ENCODE measurements around the gene DMTF1. TPM values are rescaled to one million over a fixed set of nuclear protein-coding genes. Genes with fewer than 3 reads are reported as not detected.

The DMTF1 gene
- total and polyA plus RNA-seq, 10 of the 15 experiments (the other 5 are each of a cell fraction or from before 2014, with no cell fraction given): 24.3 to 191 (median 72.0) TPM

GRCh38 chr7:87219545-87220025, 67.3 kb downstream of the DMTF1 start, which contains the start of gene TMEM243 (continued):
- TF ChIP-seq CBX5 (IDR thresholded peaks at IDR 0.05; ENCODE audit: low read depth) (no peak), NFYA (IDR thresholded peaks at IDR 0.05; ENCODE audit: borderline replicate concordance, low read depth, low read length) (no peak), ZBED1 (IDR thresholded peaks at IDR 0.05; ENCODE audit: borderline replicate concordance) (peak; percentile 26; the same call in 1 of the 2 replicates), EED (IDR thresholded peaks at IDR 0.05; ENCODE audit: low read depth) (peak; percentile 72), ZNF622 (IDR thresholded peaks at IDR 0.05) (no peak), KDM1A (IDR thresholded peaks at IDR 0.05; ENCODE audit: borderline replicate concordance) (no peak), ATF7 (IDR thresholded peaks at IDR 0.05; ENCODE audit: low read depth) (peak; percentile 55; the same call in 1 of the 2 replicates), IKZF1 (conservative IDR thresholded peaks at IDR 0.05) (peak; percentile 97), PAX5 (IDR thresholded peaks at IDR 0.05; ENCODE audit: borderline replicate concordance, low read depth, low read length) (peak; percentile 60; the same call in 1 of the 2 replicates), DPF2 (IDR thresholded peaks at IDR 0.05) (peak; percentile 91), TARDBP (IDR thresholded peaks at IDR 0.05; ENCODE audit: borderline replicate concordance) (peak; percentile 51; the same call in 1 of the 2 replicates), SP1 (IDR thresholded peaks at IDR 0.05; ENCODE audit: low read depth, low read length) (peak; percentile 41), MYC (IDR thresholded peaks at IDR 0.05; ENCODE audit: insufficient read depth, insufficient read length, insufficient replicate concordance, low read length, severe bottlenecking) (peak; percentile 79), ATF2 (IDR thresholded peaks at IDR 0.05; ENCODE audit: low read length) (no peak), CEBPB (IDR thresholded peaks at IDR 0.05; ENCODE audit: borderline replicate concordance in 1 of 2, low read depth in 2 of 2, low read length in 2 of 2) (no peak)
- TF ChIP-seq, protein P1, sequence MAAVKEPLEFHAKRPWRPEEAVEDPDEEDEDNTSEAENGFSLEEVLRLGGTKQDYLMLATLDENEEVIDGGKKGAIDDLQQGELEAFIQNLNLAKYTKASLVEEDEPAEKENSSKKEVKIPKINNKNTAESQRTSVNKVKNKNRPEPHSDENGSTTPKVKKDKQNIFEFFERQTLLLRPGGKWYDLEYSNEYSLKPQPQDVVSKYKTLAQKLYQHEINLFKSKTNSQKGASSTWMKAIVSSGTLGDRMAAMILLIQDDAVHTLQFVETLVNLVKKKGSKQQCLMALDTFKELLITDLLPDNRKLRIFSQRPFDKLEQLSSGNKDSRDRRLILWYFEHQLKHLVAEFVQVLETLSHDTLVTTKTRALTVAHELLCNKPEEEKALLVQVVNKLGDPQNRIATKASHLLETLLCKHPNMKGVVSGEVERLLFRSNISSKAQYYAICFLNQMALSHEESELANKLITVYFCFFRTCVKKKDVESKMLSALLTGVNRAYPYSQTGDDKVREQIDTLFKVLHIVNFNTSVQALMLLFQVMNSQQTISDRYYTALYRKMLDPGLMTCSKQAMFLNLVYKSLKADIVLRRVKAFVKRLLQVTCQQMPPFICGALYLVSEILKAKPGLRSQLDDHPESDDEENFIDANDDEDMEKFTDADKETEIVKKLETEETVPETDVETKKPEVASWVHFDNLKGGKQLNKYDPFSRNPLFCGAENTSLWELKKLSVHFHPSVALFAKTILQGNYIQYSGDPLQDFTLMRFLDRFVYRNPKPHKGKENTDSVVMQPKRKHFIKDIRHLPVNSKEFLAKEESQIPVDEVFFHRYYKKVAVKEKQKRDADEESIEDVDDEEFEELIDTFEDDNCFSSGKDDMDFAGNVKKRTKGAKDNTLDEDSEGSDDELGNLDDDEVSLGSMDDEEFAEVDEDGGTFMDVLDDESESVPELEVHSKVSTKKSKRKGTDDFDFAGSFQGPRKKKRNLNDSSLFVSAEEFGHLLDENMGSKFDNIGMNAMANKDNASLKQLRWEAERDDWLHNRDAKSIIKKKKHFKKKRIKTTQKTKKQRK (IDR thresholded peaks at IDR 0.05; ENCODE audit: low read depth, low read length): no peak

All from GM12878 (cell line).